Endothelial cell of umbilical vein (primary cell): Measurements from ENCODE around the gene COL4A2.

Source experiments
- POLR2A ChIP-seq: IDR thresholded peaks from 2 replicates; pipeline ENCODE4 v1.6.1; 2012; ENCODE audit warnings: low read depth, mild to moderate bottlenecking, control low read depth, low read length
- TF ChIP-seq, protein P1 (sequence below), 2 donors: IDR thresholded peaks; 1 replicate in 1 of 2; 2 replicates in 1 of 2; pipeline ENCODE4 v1.5.1; 2011; ENCODE audit warnings: low read length in 2 of 2, mild to moderate bottlenecking in 2 of 2, moderate library complexity in 2 of 2, control low read depth in 1 of 2, inconsistent platforms in 1 of 2, low read depth in 1 of 2; ENCODE audit not compliant: insufficient read depth in 1 of 2; ENCODE audit errors: extremely low read depth in 1 of 2

DNA sequence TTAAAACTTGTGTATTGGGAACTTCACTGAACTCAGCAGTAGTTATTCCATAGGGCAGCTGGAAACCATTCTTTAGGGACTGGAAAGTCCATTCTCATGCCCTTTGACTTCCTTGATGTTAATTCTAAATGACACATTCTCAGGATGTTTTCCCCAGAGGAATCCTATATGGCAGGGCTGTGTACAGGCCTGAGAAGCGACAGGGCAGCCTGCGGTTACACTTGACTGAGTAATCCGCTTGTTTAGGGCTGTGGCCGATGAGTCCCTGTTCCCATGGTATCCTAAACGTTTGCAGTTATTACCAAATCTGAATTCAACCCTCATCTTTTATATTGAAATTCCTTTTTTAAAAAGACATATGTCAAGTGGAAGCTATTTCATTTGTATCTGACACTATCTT lies 83.5 kb downstream of the COL4A2 start:
- TF ChIP-seq, protein P1, sequence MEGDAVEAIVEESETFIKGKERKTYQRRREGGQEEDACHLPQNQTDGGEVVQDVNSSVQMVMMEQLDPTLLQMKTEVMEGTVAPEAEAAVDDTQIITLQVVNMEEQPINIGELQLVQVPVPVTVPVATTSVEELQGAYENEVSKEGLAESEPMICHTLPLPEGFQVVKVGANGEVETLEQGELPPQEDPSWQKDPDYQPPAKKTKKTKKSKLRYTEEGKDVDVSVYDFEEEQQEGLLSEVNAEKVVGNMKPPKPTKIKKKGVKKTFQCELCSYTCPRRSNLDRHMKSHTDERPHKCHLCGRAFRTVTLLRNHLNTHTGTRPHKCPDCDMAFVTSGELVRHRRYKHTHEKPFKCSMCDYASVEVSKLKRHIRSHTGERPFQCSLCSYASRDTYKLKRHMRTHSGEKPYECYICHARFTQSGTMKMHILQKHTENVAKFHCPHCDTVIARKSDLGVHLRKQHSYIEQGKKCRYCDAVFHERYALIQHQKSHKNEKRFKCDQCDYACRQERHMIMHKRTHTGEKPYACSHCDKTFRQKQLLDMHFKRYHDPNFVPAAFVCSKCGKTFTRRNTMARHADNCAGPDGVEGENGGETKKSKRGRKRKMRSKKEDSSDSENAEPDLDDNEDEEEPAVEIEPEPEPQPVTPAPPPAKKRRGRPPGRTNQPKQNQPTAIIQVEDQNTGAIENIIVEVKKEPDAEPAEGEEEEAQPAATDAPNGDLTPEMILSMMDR (IDR thresholded peaks at IDR 0.05; ENCODE audit: extremely low read depth in 1 of 2, insufficient read depth in 1 of 2, low read depth in 1 of 2, low read length in 2 of 2): no peak
- no peak for TF ChIP-seq POLR2A
